ENCODE measurements around the gene ESYT2.

The ESYT2 gene

GRCh38 chr7:158738841-158739240, 90.5 kb downstream of the ESYT2 start:
- Mint-ChIP-seq H3K27me3 (ENCODE audit: low read depth) (no peaks in the 10 kb centered on the region), H3K4me1 (ENCODE audit: low read depth) (no peaks in the 10 kb centered on the region), H3K27ac (no peak overlapping the region), H3K36me3 (ENCODE audit: low read depth) (peaks cover 68% of the 10 kb centered on the region), H3K4me3 (no peak overlapping the region), H3K9me3 (no peaks in the 10 kb centered on the region)
- DNase-seq (ENCODE audit: low spot score): no peak

- H3K4me3 Mint-ChIP-seq: no peak overlapping the region
- H3K9me3 Mint-ChIP-seq: no peaks in the 10 kb centered on the region
- no peaks in the 10 kb centered on the region for H3K4me1 Mint-ChIP-seq (ENCODE audit: low read depth)
- no peaks in the 10 kb centered on the region for H3K27me3 Mint-ChIP-seq (ENCODE audit: low read depth)
- no peak overlapping the region for H3K27ac Mint-ChIP-seq
- peaks cover 59% of the 10 kb centered on the region for H3K36me3 Mint-ChIP-seq (ENCODE audit: low read depth)
- DNase-seq (ENCODE audit: low spot score): no peak
Measured at GRCh38 chr7:158737064-158737695, 92.1 kb downstream of the ESYT2 start.

- no peak overlapping the region for H3K4me3 Mint-ChIP-seq
- peaks cover 55% of the 10 kb centered on the region for H3K36me3 Mint-ChIP-seq (ENCODE audit: low read depth)
- H3K27me3 Mint-ChIP-seq (ENCODE audit: low read depth): no peaks in the 10 kb centered on the region
- no peaks in the 10 kb centered on the region for H3K4me1 Mint-ChIP-seq (ENCODE audit: low read depth)
- no peak overlapping the region for H3K27ac Mint-ChIP-seq
- no peak for DNase-seq (ENCODE audit: low spot score)
- no peaks in the 10 kb centered on the region for H3K9me3 Mint-ChIP-seq
Measured at GRCh38 chr7:158735935-158736334, 93.4 kb downstream of the ESYT2 start.

- H3K4me1 Mint-ChIP-seq (ENCODE audit: low read depth): peaks cover 2% of the 10 kb centered on the region
- H3K27me3 Mint-ChIP-seq (ENCODE audit: low read depth): no peaks in the 10 kb centered on the region
- no peak overlapping the region for H3K4me3 Mint-ChIP-seq
- no peaks in the 10 kb centered on the region for H3K9me3 Mint-ChIP-seq
- peaks cover 49% of the 10 kb centered on the region for H3K36me3 Mint-ChIP-seq (ENCODE audit: low read depth)
- H3K27ac Mint-ChIP-seq: no peak overlapping the region
- no peak for DNase-seq (ENCODE audit: low spot score)
Measured at GRCh38 chr7:158734861-158735260, 94.4 kb downstream of the ESYT2 start.

- Mint-ChIP-seq H3K4me3 (no peak overlapping the region), H3K27ac (no peak overlapping the region), H3K9me3 (no peaks in the 10 kb centered on the region), H3K36me3 (ENCODE audit: low read depth) (peaks cover 50% of the 10 kb centered on the region), H3K27me3 (ENCODE audit: low read depth) (no peaks in the 10 kb centered on the region), H3K4me1 (ENCODE audit: low read depth) (peaks cover 2% of the 10 kb centered on the region)
- no peak for DNase-seq (ENCODE audit: low spot score)
Measured at GRCh38 chr7:158733775-158734494, 95.4 kb downstream of the ESYT2 start.

GRCh38 chr7:158733220-158733519, 96.1 kb downstream of the ESYT2 start:
- no peaks in the 10 kb centered on the region for H3K9me3 Mint-ChIP-seq
- H3K4me1 Mint-ChIP-seq (ENCODE audit: low read depth): peaks cover 2% of the 10 kb centered on the region
- H3K36me3 Mint-ChIP-seq (ENCODE audit: low read depth): peaks cover 44% of the 10 kb centered on the region
- no peaks in the 10 kb centered on the region for H3K27me3 Mint-ChIP-seq (ENCODE audit: low read depth)
- no peak for DNase-seq (ENCODE audit: low spot score)
- H3K4me3 Mint-ChIP-seq: no peak overlapping the region
- H3K27ac Mint-ChIP-seq: no peak overlapping the region

GRCh38 chr7:158732494-158733219, 96.7 kb downstream of the ESYT2 start:
- H3K27ac Mint-ChIP-seq: no peak overlapping the region

GRCh38 chr7:158731761-158732160, 97.5 kb downstream of the ESYT2 start:
- Mint-ChIP-seq H3K27me3 (ENCODE audit: low read depth) (no peaks in the 10 kb centered on the region), H3K9me3 (no peaks in the 10 kb centered on the region), H3K4me1 (ENCODE audit: low read depth) (peaks cover 2% of the 10 kb centered on the region), H3K27ac (no peak overlapping the region), H3K4me3 (no peak overlapping the region), H3K36me3 (ENCODE audit: low read depth) (peaks cover 35% of the 10 kb centered on the region)
- no peak for DNase-seq (ENCODE audit: low spot score)

More at GRCh38 chr7:158732494-158733219, 96.7 kb downstream of the ESYT2 start:
- Mint-ChIP-seq H3K4me1 (ENCODE audit: low read depth) (peaks cover 2% of the 10 kb centered on the region), H3K4me3 (no peak overlapping the region), H3K36me3 (ENCODE audit: low read depth) (peaks cover 44% of the 10 kb centered on the region), H3K27me3 (ENCODE audit: low read depth) (no peaks in the 10 kb centered on the region), H3K9me3 (no peaks in the 10 kb centered on the region)
- no peak for DNase-seq (ENCODE audit: low spot score)

GRCh38 chr7:158730383-158731346, 98.6 kb downstream of the ESYT2 start:
- Mint-ChIP-seq H3K36me3 (ENCODE audit: low read depth) (peaks cover 27% of the 10 kb centered on the region), H3K27me3 (ENCODE audit: low read depth) (no peaks in the 10 kb centered on the region), H3K4me3 (no peak overlapping the region), H3K9me3 (no peaks in the 10 kb centered on the region), H3K27ac (peak overlapping the region; percentile 26), H3K4me1 (ENCODE audit: low read depth) (peaks cover 2% of the 10 kb centered on the region)
- no peak for DNase-seq (ENCODE audit: low spot score)

GRCh38 chr7:158729646-158730382, 99.5 kb downstream of the ESYT2 start:
- H3K4me1 Mint-ChIP-seq (ENCODE audit: low read depth): peaks cover 2% of the 10 kb centered on the region
- no peaks in the 10 kb centered on the region for H3K9me3 Mint-ChIP-seq
- no peak for DNase-seq (ENCODE audit: low spot score)
- no peak overlapping the region for H3K4me3 Mint-ChIP-seq
- no peaks in the 10 kb centered on the region for H3K27me3 Mint-ChIP-seq (ENCODE audit: low read depth)
- peak overlapping the region; percentile 28 for H3K27ac Mint-ChIP-seq
- H3K36me3 Mint-ChIP-seq (ENCODE audit: low read depth): peaks cover 18% of the 10 kb centered on the region

- Mint-ChIP-seq H3K9me3 (no peaks in the 10 kb centered on the region), H3K4me3 (no peak overlapping the region), H3K4me1 (ENCODE audit: low read depth) (peaks cover 2% of the 10 kb centered on the region), H3K27ac (no peak overlapping the region), H3K27me3 (ENCODE audit: low read depth) (no peaks in the 10 kb centered on the region), H3K36me3 (ENCODE audit: low read depth) (peaks cover 15% of the 10 kb centered on the region)
- DNase-seq (ENCODE audit: low spot score): no peak
Measured at GRCh38 chr7:158728911-158729645, 100.2 kb downstream of the ESYT2 start.

- Mint-ChIP-seq H3K4me1 (ENCODE audit: low read depth) (peaks cover 2% of the 10 kb centered on the region), H3K9me3 (no peaks in the 10 kb centered on the region), H3K27ac (no peak overlapping the region), H3K36me3 (ENCODE audit: low read depth) (peaks cover 14% of the 10 kb centered on the region), H3K4me3 (no peak overlapping the region), H3K27me3 (ENCODE audit: low read depth) (no peaks in the 10 kb centered on the region)
- DNase-seq (ENCODE audit: low spot score): no peak
Measured at GRCh38 chr7:158727690-158728089, 101.6 kb downstream of the ESYT2 start.

Measured in T-helper 2 cell treated with Interferon-gamma antibody and Interleukin-4, amounts not matched to agents 5 μg/mL and 100 μg/mL, for 36 hours (primary cell).